GM12801 (cell line): ENCODE results near the gene PCGF3.

Experiments used
- TF ChIP-seq, protein P1 (sequence below): IDR thresholded peaks from one replicate; pipeline ENCODE4 v1.5.1; 2011; ENCODE audit warnings: control low read depth; ENCODE audit not compliant: insufficient read length; ENCODE audit errors: extremely low read depth

The PCGF3 gene

DNA sequence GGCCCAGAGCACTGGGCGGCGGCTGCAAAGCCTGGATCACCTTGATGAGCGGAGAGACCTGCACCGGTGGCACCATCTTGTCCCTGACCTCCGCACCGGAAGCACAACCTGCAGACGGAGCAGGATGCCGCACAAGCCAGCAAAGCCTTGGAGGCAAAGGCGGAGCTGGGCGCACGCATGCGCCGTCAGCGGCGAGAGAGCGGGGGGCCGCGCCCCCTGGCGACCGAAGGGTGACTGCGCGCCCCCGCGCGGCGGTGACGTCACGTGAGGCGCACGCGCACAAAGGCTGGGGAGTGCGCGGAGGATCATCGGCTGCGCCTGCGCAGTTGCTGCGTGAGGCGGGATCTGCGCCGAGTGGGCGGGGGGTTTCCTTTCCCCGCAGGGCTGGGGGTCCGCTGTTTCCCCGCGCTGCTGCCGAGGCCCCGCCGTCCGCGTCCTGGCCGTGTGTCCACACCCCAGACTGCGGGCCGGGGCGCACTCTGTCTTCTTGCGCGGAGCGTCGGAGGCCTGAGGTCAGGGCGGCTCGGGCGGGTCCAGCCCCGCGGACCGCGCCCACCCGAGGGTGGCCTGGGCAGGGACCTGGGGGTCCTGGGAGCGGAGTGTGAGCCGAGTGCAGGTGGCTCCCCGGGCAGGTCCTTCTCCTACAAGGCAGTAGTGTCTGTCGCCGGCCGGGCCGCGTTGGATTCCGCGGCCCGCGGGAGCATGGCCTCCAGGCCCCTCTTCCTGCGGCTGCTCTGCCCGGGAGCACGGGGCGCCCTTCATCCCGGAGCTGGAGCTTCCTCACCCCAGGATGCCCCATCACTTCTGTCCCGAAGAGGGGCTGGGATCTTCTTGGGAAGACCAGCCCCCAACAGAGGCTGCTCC, 31.2 kb upstream of the PCGF3 start, which contains the start of the genes ATP5ME and MYL5:
Gene ATP5ME, minus strand, starts transcription at position 105 of the 864 bp plus-strand sequence. Its CDS starts 29 bp downstream, at position 76.
Gene MYL5, plus strand, starts transcription at position 371 of the 864 bp plus-strand sequence. CDS start 3,485 bp downstream, outside the sequence.
- TF ChIP-seq, protein P1, sequence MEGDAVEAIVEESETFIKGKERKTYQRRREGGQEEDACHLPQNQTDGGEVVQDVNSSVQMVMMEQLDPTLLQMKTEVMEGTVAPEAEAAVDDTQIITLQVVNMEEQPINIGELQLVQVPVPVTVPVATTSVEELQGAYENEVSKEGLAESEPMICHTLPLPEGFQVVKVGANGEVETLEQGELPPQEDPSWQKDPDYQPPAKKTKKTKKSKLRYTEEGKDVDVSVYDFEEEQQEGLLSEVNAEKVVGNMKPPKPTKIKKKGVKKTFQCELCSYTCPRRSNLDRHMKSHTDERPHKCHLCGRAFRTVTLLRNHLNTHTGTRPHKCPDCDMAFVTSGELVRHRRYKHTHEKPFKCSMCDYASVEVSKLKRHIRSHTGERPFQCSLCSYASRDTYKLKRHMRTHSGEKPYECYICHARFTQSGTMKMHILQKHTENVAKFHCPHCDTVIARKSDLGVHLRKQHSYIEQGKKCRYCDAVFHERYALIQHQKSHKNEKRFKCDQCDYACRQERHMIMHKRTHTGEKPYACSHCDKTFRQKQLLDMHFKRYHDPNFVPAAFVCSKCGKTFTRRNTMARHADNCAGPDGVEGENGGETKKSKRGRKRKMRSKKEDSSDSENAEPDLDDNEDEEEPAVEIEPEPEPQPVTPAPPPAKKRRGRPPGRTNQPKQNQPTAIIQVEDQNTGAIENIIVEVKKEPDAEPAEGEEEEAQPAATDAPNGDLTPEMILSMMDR = no peak

DNA sequence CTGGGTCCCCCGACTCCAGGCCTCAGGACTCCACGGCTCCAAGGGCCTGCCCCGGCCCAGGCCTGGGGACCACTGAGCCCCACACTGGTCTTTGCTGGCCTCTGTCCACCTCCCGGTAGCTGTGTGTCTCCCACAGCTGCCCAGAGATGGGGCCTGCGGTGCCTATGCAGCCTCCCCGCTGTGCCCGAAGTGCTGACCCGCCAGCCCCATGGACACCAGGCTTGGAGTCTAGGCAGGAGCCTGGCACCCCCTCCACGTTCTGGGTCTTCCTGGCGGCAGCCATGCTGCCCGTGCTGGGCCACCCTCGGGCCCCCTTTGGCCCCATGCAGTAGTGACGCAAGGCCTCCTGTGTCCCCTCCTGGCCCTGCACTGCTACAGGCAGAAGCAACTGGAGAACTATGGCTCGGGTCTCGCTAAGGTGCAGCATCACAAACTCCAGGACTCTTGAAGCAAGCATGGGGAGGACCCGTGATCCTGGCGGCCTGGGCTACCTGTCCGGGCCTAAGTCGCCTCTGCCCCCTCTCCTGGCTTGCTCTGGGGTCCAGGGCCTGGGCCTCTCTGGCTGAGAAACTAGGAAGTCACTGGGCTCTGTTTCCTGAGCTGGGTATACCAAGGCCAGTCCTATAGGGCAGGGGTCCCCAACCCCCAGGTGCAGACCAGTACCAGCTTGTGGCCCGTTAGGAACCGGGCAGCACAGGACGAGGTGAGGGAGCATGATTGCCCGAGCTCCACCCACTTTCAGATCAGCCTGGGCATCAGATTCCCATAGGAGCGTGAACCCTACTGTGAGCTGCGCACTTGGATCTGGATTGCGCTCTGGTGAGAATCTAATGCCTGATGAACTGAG, 30.4 kb upstream of the PCGF3 start:
- TF ChIP-seq, protein P1 = no peak

DNA sequence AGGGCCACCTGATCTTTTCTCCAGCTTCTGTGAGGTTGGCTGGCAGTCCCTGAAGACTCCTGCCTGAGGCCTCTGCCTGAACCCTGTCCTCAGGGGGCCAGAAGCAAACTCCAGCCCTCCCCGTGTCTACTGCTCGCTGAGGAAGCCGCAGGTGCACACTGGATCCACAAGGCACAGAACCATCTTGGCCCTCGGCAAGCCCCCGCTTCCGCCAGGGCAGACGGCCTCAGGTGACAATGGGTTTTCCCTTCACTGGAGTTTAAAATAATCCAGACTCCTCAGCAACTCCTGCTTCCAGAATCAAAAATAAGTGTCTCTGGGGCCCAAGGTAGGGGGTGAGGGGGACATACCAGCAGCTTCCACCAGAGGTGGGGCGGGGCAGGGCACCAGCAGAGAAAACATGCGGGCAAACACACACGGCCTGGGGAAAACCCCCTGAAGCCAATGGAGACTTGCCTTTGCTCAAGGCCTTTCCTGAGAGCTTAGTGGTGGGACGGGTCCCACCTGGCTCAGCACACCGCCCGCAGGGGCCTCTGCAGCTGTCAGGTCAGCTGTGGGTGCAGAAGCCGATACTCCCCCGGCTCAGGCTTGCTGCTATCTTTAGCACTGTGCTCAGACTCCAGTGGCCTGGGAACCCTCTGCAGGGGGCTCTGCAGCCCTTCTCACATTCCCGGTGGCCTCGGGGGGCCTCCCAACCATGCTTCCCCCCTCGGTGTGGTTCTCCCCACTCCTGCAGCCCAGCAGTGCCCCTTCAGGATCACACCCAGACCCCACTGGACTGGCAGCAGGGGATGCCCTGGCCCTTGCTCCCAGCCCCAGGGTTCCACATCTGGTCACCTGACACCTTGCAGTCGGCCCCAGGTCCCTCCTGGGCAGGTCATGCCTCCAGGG, 29.4 kb upstream of the PCGF3 start:
- TF ChIP-seq, protein P1 = no peak

DNA sequence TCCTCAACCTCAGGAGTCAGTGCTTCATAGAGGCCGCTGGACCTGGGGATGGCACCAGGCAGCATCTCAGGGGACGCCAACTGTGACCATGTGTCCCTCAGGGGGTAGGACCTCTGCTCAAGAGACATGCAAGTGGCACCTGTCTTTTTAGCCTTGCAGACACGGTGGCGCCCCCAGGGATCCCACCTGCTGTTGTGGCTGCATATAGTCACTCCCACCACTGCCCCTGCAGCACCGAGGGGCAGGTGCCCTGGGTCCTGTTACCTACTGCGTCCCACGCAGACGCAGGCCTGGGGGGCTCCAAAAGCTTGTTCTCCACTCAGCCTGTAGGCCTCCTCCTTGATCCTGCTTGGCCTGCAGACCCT, 28.8 kb upstream of the PCGF3 start:
- TF ChIP-seq, protein P1 = no peak

DNA sequence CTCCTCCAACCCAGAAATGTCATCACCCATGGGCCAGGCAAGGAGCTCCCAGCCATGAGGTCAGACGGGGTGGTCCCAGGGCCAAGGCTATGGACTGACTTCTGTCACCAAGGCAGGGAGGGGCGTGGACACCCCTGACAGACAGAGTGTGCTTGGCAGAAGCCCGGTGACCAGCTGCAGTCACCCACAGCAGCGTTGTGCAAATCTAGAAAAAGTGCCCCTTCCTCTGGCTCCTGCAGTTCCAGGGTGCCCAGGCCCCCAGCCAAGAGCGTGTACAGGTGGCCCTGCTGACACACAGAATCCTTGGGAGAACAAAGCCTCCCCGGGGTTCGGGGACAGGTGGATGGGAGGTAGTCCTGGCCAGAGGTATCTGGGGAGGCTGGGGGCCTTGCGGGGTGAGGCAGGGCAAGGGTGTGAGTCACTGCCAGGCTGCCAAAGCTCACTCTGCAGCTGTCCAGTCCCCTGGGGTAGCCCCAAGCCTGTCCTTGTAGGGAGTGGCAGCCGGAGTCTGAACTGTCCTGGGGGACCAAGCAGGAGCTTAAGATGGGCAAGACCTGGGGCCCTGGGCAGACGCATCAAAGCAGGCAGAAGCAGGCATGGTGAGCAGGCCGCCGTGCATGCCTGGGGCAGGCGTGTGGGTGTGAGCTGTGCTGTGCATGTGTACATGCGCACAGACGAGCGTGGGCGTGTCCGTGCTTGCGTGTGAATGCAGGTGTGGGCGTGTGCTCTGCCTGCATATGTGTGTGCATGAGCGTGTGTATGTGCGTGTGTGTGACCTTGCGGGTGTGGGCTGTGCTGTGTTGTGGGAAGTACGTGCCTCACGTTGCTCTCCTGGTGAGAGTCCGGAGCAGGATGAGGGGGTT, 28.0 kb upstream of the PCGF3 start:
- TF ChIP-seq, protein P1 = no peak

DNA sequence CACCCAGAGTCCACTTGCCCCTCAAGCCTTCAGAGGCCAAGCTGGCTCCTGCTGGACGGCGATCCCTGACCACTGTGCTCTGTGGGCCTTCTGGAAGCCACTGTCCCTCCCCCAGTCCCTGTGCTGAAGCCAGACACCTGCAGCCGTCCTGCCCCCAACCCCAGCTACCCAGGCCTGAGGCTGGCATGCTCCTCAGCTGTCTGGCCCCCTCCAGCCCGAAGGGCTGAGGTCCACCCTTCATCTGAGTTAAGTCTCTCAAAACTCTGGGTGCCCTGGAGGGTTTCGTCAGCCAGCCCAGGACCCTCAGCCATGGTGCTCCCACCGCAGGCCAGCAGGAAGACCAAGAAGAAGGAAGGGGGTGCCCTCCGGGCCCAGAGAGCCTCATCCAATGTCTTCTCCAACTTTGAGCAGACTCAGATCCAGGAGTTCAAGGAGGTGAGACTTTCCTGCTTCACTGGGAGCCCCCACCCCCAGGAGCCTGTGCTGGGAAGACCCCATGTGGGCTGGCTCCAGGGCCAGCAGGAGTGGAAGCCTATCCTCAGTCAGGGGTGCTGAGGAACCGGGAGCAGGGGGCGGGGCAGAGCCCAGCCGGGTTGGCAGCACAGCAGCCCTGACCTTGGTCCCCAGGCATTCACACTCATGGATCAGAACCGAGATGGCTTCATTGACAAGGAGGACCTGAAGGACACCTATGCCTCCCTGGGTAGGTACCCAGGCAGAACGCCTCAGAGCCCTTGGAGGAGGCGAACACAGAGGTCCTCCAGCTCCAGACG, 27.1 kb upstream of the PCGF3 start:
- TF ChIP-seq, protein P1 = no peak
